ENCODE measurements around the gene GCK.

Gene GCK

DNA sequence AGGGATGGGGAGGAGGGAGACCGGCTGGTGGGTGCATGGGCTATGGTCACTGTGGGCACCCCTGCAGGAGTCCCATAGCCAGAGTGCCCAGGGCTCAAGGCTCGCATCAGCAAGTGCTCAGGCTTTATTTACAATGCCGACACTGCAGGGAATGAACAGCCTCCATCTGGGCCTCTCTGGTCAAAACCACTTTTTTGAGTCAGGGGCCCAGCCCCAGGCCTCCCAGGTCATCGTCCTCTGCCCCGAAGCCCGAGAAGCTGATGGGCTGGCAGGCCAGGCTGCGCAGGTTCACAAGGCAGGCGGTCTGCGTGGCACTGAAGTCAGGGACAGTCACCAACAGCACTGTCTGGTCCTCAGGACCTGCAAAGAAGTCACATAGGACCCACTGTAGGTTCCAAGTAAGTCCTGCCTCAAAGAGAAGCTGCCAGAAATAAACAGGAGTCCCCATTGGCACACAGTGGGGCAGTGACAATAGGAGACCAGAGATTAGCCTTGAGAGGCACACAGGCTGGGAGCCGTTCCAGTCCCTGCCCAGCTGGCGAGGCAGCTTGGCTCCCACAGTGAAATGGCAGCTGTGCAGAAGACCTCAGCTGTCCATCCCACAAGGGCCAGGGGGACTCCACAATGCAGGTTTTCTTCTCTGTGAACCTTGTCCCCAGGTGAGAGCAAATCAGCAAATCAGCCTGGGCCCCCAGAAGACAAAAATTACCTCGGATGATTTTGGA lies 74.5 kb downstream of the GCK start:
- POLR2A ChIA-PET: interaction anchor here (1.0 to 2.8 kb wide), 2 partner anchors 9 to 42 kb away, joined by 4 to 8 read pairs; no protein-coding TSS in a partner anchor
- TF ChIP-seq, protein P1, sequence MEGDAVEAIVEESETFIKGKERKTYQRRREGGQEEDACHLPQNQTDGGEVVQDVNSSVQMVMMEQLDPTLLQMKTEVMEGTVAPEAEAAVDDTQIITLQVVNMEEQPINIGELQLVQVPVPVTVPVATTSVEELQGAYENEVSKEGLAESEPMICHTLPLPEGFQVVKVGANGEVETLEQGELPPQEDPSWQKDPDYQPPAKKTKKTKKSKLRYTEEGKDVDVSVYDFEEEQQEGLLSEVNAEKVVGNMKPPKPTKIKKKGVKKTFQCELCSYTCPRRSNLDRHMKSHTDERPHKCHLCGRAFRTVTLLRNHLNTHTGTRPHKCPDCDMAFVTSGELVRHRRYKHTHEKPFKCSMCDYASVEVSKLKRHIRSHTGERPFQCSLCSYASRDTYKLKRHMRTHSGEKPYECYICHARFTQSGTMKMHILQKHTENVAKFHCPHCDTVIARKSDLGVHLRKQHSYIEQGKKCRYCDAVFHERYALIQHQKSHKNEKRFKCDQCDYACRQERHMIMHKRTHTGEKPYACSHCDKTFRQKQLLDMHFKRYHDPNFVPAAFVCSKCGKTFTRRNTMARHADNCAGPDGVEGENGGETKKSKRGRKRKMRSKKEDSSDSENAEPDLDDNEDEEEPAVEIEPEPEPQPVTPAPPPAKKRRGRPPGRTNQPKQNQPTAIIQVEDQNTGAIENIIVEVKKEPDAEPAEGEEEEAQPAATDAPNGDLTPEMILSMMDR (IDR thresholded peaks at IDR 0.05; ENCODE audit: insufficient read depth, low read length, missing control alignments): no peak
- CTCF ChIA-PET: interaction anchor here (1.8 kb wide), 1 partner anchor 32 kb away, joined by 6 read pairs; no protein-coding TSS in a partner anchor
- DNase-seq (ENCODE audit: low read depth, low spot score): no peak
- no peak overlapping the region for H3K4me3 ChIP-seq (ENCODE audit: low read depth, low read length)

GRCh38 chr7:44113764-44114354 lies 75.4 kb downstream of the GCK start:
- ChIA-PET POLR2A (interaction anchor here (2.8 kb wide), 1 partner anchor 42 kb away, joined by 8 read pairs; no protein-coding TSS in a partner anchor), CTCF (no interaction called here)
- no peak for DNase-seq (ENCODE audit: low read depth, low spot score)
- TF ChIP-seq, protein P1 (IDR thresholded peaks at IDR 0.05; ENCODE audit: insufficient read depth, low read length, missing control alignments): no peak
- no peak overlapping the region for H3K4me3 ChIP-seq (ENCODE audit: low read depth, low read length)

GRCh38 chr7:44112997-44113763 lies 76.1 kb downstream of the GCK start:
- ChIA-PET POLR2A (no interaction called here), CTCF (interaction anchor here (1.7 kb wide), 1 partner anchor 9 kb away, joined by 5 read pairs; no protein-coding TSS in a partner anchor)
- no peak for DNase-seq (ENCODE audit: low read depth, low spot score)
- no peak overlapping the region for H3K4me3 ChIP-seq (ENCODE audit: low read depth, low read length)
- TF ChIP-seq, protein P1 (IDR thresholded peaks at IDR 0.05; ENCODE audit: insufficient read depth, low read length, missing control alignments): no peak

- no peak overlapping the region for H3K4me3 ChIP-seq (ENCODE audit: low read depth, low read length)
- POLR2A ChIA-PET: interaction anchor here (0.6 kb wide), 1 partner anchor 88 kb away, joined by 3 read pairs; no protein-coding TSS in a partner anchor
- CTCF ChIA-PET: interaction anchor here (1.7 to 2.5 kb wide), 2 partner anchors 10 to 13 kb away, joined by 5 to 8 read pairs; no protein-coding TSS in a partner anchor
Measured at GRCh38 chr7:44112231-44112996, 76.8 kb downstream of the GCK start.

DNA sequence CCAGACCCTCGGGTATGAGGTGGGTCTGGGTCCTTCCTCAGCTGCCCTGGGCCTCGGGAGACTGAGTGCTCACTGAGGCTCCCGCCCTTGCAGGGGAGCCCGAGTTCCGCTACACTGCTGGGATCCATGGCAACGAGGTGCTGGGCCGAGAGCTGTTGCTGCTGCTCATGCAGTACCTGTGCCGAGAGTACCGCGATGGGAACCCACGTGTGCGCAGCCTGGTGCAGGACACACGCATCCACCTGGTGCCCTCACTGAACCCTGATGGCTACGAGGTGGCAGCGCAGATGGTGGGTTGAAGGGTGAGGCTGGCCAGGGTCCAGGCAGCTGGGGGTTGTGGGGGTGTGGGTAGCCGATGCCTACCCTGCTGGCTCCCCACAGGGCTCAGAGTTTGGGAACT lies 77.5 kb downstream of the GCK start:
- no peak for DNase-seq (ENCODE audit: low read depth, low spot score)
- no peak overlapping the region for H3K4me3 ChIP-seq (ENCODE audit: low read depth, low read length)
- TF ChIP-seq, protein P1 (IDR thresholded peaks at IDR 0.05; ENCODE audit: insufficient read depth, low read length, missing control alignments): no peak
- POLR2A ChIA-PET: interaction anchor here (0.6 kb wide), 1 partner anchor 87 kb away, joined by 3 read pairs; no protein-coding TSS in a partner anchor
- CTCF ChIA-PET: interaction anchor here (1.7 to 2.5 kb wide), 2 partner anchors 11 to 12 kb away, joined by 5 to 8 read pairs; no protein-coding TSS in a partner anchor

More at GRCh38 chr7:44112231-44112996, 76.8 kb downstream of the GCK start:
- DNase-seq (ENCODE audit: low read depth, low spot score): no peak
- TF ChIP-seq, protein P1 (IDR thresholded peaks at IDR 0.05; ENCODE audit: insufficient read depth, low read length, missing control alignments): no peak
